Loucy (cell line): ENCODE measurements around the gene ANO8.

Source experiments
- H2AFZ ChIP-seq: fragments of 200-600 bp; sonication (generic); 2 replicates; pipeline ENCODE4 v1.6.0; 2016; ENCODE audit warnings: antibody characterized with exemption, mild to moderate bottlenecking, low read length, moderate library complexity
- H3F3A ChIP-seq: fragments of 200-600 bp; 2 replicates; pipeline ENCODE4 v1.6.0; 2016; ENCODE audit warnings: antibody characterized with exemption, low read depth, mild to moderate bottlenecking
- H3K27me3 ChIP-seq: fragments of 200-600 bp; sonication (generic); 2 replicates; pipeline ENCODE4 v1.6.1; 2014; ENCODE audit warnings: low read length, mild to moderate bottlenecking; ENCODE audit not compliant: insufficient read depth, poor library complexity, severe bottlenecking
- H3K36me3 ChIP-seq: fragments of 200-600 bp; sonication (generic); 2 replicates; pipeline ENCODE4 v1.6.1; 2016; ENCODE audit warnings: low read length; ENCODE audit not compliant: insufficient read depth
- H3K4me1 ChIP-seq: fragments of 200-600 bp; sonication (generic); 2 replicates; pipeline ENCODE4 v1.5.1; 2014; ENCODE audit warnings: low read length, mild to moderate bottlenecking; ENCODE audit not compliant: insufficient read depth, poor library complexity, severe bottlenecking
- H3K4me2 ChIP-seq: fragments of 200-600 bp; sonication (generic); 2 replicates; pipeline ENCODE4 v1.6.0; 2014; ENCODE audit warnings: antibody characterized with exemption, low read length, low read depth, mild to moderate bottlenecking; ENCODE audit not compliant: poor library complexity, severe bottlenecking
- H3K4me3 ChIP-seq: fragments of 200-600 bp; sonication (generic); 2 replicates; pipeline ENCODE4 v1.5.1; 2014; ENCODE audit warnings: low read length, mild to moderate bottlenecking, mixed read lengths; ENCODE audit not compliant: poor library complexity, severe bottlenecking
- H3K79me2 ChIP-seq: fragments of 200-600 bp; sonication (generic); 2 replicates; pipeline ENCODE4 v1.6.1; 2014; ENCODE audit warnings: low read length; ENCODE audit not compliant: insufficient read depth
- H3K9ac ChIP-seq: fragments of 200-600 bp; sonication (generic); 2 replicates; pipeline ENCODE4 v1.6.0; 2014; ENCODE audit warnings: mild to moderate bottlenecking, low read depth, low read length, moderate library complexity; ENCODE audit not compliant: poor library complexity, severe bottlenecking
- H3K9me2 ChIP-seq: fragments of 200-600 bp; sonication (generic); replicated peaks from 2 replicates; pipeline ENCODE4 v1.6.1; 2016; ENCODE audit warnings: low read depth, low read length, mixed read lengths
- H3K9me3 ChIP-seq: fragments of 200-600 bp; sonication (generic); 2 replicates; pipeline ENCODE4 v1.6.1; 2014; ENCODE audit warnings: mild to moderate bottlenecking, antibody characterized with exemption, low read length, low read depth; ENCODE audit not compliant: insufficient read depth
- H4K20me1 ChIP-seq: fragments of 200-600 bp; sonication (generic); 2 replicates; pipeline ENCODE4 v1.6.0; 2014; ENCODE audit warnings: antibody characterized with exemption, low read length, mild to moderate bottlenecking; ENCODE audit not compliant: insufficient read depth, poor library complexity, severe bottlenecking
- EZH2phosphoT487 ChIP-seq: fragments of 200-600 bp; IDR thresholded peaks from 2 replicates; pipeline ENCODE4 v1.6.1; 2018; ENCODE audit warnings: antibody characterized with exemption, mild to moderate bottlenecking, moderate library complexity, borderline replicate concordance
- TF ChIP-seq, protein P1 (sequence below): fragments of 200-600 bp; sonication (generic); conservative IDR thresholded peaks from 2 replicates; pipeline ENCODE4 v1.5.1; 2014; ENCODE audit warnings: mild to moderate bottlenecking, antibody characterized with exemption, low read length

ANO8 gene

DNA sequence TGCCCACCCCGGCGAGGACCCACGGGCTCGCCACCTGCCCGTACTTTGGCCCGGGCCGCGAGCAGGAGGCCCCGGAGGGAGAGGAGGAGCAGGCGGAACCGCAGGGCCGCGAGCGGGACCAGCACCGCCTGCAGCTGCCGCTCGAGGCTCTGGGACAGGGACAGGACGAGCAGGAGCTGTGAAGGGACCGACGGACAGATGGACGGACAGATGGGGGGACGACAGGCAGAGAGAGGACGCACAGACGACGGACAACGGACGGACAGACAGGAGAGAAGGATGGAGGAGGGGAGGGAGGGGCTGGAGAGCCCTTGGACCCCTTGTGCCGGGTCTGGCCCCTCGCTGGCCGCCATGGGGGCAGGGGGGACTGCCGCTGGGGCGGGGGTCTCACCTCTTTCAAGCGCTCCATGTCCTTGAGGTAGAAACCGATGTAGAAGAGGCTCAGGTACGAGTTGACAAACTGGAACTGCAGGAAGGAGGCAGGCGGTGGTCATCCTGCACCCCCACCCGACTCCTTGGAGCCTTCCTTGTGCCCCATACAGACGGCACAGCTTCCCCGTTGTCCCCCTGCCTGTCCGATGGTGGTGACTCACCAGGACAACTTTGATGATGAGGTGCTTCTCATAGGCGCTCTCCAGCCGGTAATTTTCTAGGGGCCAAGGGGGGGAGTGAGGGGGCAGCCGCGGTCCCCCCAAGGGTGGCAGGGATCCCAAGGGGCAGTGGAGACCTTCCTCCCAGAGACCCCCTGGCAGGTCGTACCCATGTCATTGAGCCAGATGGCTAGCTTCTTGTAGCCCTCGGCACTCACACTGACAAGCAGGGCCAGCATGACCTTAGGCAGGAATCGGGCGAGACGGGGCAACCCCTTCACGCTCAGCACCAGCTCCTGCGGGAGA, 5.0 kb downstream of the ANO8 start:
- Histone ChIP-seq H2AFZ (no peak overlapping the region), H3K9ac (no peak overlapping the region), H4K20me1 (no peaks in the 10 kb centered on the region), H3K79me2 (peaks cover 4% of the 10 kb centered on the region; the same call in 1 of the 2 replicates), H3F3A (no peaks in the 10 kb centered on the region), H3K4me2 (no peak overlapping the region), H3K36me3 (no peaks in the 10 kb centered on the region), H3K27me3 (no peaks in the 10 kb centered on the region), H3K9me2 (no peaks in the 10 kb centered on the region), H3K4me3 (no peak overlapping the region), H3K9me3 (no peaks in the 10 kb centered on the region), H3K4me1 (peaks cover 9% of the 10 kb centered on the region)
- TF ChIP-seq, protein P1, sequence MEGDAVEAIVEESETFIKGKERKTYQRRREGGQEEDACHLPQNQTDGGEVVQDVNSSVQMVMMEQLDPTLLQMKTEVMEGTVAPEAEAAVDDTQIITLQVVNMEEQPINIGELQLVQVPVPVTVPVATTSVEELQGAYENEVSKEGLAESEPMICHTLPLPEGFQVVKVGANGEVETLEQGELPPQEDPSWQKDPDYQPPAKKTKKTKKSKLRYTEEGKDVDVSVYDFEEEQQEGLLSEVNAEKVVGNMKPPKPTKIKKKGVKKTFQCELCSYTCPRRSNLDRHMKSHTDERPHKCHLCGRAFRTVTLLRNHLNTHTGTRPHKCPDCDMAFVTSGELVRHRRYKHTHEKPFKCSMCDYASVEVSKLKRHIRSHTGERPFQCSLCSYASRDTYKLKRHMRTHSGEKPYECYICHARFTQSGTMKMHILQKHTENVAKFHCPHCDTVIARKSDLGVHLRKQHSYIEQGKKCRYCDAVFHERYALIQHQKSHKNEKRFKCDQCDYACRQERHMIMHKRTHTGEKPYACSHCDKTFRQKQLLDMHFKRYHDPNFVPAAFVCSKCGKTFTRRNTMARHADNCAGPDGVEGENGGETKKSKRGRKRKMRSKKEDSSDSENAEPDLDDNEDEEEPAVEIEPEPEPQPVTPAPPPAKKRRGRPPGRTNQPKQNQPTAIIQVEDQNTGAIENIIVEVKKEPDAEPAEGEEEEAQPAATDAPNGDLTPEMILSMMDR = no peak
- no peak for TF ChIP-seq EZH2phosphoT487

DNA sequence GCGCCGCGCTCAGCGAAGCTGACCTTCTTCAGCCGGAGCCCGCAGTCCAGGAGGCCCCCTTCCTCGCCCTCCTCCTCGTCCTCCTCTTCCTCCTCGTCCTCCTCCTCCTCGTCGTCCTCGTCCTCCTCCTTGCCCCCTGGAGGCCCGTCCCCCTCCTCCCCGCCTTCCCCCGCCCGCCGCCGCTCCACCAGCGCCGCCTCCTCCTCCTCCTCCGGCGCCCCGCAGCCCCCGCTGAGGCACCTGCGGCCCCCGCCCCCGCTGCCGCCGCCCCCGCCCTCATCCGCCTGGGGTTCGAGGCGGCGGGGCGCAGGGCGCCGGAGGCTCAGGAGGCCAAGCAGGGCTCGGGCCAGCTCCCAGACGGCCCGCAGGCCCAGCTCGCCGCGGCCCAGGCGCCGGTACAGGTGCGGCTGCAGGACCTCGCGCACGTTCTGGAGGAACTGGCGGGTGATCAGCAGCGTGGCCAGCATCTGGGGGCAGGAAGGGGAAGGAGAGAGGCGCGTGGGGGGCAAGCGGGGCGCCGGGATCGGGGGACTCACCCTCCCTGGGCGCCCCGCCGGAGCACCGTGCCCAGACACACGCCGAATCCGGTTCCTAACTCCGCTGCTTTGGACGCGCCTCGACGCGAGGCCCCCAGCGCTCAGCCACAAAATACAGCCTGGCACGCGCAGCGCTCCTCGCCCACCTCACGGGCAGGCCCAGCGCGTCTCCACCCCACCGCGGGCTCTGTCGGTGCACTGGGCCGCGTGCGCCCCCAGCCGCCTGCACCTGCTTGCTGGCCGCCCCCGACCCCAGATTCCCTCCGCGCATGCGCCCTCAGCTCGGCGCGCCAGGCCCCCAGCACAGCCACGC, 5.9 kb downstream of the ANO8 start:
- TF ChIP-seq EZH2phosphoT487 = no peak
- TF ChIP-seq, protein P1 = no peak
- H3K27me3 ChIP-seq = no peaks in the 10 kb centered on the region
- H3K4me2 ChIP-seq = no peak overlapping the region
- H3K9ac ChIP-seq = no peak overlapping the region
- H3K9me3 ChIP-seq = no peaks in the 10 kb centered on the region
- H3K79me2 ChIP-seq = no peaks in the 10 kb centered on the region
- peaks cover under 1% of the 10 kb centered on the region for H3K4me1 ChIP-seq
- H3K36me3 ChIP-seq = no peaks in the 10 kb centered on the region
- no peak overlapping the region for H2AFZ ChIP-seq
- H3K9me2 ChIP-seq = no peaks in the 10 kb centered on the region
- no peak overlapping the region for H3K4me3 ChIP-seq
- H3F3A ChIP-seq = no peaks in the 10 kb centered on the region
- H4K20me1 ChIP-seq = no peaks in the 10 kb centered on the region

DNA sequence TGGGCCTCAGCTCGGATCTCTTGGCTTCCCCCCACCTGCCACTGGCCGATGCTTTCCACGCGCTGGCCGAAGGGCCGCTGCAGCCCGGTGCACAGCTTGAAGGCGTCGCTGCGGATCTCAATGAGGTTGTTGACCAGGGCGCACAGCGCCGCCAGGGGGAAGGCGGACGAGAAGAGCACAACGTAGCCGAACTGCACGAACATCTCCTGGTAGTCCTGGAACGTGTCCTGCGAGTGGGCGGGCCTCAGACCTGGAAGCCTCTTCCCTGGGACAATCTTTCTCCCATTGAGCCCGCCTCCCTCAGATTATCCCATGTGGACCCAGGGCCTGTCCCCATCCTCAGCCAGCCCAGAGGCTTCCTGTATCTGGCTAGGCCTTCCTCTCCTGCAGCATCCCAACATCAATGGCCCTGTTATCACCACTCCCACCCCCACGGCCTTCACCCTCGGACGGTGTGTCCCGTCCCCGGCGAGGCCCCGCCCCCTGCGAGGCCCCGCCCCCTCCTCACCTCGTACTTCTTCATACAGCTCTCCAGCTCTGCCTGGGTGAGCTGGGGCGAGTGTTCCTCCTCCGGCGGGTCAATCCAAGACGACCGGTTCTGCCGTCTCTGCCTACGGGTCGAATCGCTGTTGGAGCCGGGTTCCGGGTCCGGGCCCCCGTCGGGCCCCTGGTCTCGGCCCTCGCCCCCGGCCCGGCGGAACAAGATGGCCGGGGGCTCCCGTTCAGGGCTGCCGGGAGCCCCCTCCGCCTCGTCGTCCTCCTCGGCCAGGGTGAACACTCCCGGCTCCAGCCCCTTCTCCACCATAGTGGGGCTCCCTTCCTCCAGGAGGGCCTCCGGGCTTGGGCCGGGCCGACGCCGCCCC, 6.8 kb downstream of the ANO8 start:
- H3K9ac ChIP-seq = no peak overlapping the region
- H3K4me2 ChIP-seq = no peak overlapping the region
- H3K79me2 ChIP-seq = no peaks in the 10 kb centered on the region
- H3K4me1 ChIP-seq = no peaks in the 10 kb centered on the region
- H3K4me3 ChIP-seq = no peak overlapping the region
- H3K9me3 ChIP-seq = no peaks in the 10 kb centered on the region
- H3F3A ChIP-seq = no peaks in the 10 kb centered on the region
- H3K36me3 ChIP-seq = no peaks in the 10 kb centered on the region
- no peaks in the 10 kb centered on the region for H4K20me1 ChIP-seq
- TF ChIP-seq, protein P1 = no peak
- TF ChIP-seq EZH2phosphoT487 = no peak
- no peaks in the 10 kb centered on the region for H3K9me2 ChIP-seq
- no peak overlapping the region for H2AFZ ChIP-seq
- no peaks in the 10 kb centered on the region for H3K27me3 ChIP-seq
